Measurements from ENCODE around the gene PIP4K2C. TPM values are rescaled to one million over a fixed set of nuclear protein-coding genes. Genes with fewer than 3 reads are reported as not detected.
"Not testable (repeated sequence)": the region's sequence is repeated elsewhere in the genome, so short reads cannot be mapped to it uniquely, and the experiment has no call there.

Gene PIP4K2C
- total RNA-seq, 4 donors from 2014 or later = 22.7 to 30.7 (median 29.0) TPM

DNA sequence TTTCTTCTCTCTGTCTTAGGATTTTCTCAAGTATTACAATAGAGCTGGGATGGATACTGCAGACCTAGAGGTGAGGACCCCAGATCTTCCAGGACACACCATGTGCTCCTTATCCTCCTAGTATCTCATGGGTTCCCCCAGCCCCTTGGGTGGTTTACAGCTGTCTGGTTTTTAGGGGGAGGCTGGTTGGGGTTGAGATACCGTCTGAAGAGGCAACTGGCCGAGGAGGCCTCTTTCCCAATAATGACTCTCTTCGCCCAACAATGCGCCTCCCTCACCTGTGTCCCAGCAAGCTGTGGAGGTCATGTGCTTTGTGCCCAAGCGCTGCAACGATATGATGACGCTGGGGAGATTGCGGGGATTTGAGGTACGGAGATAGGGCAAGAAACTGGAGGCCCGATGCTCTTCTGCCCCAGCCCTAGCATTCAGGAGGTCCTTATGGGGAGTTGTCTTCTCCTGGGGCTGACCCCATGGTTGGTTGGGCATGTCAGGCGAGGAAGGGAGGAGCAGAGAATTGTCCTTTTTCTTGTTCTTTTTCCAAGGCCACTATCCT, 24.0 kb downstream of the PIP4K2C start:
- intact Hi-C loops (cut with DNase I) = no loop called here
- no peak for DNase-seq (ENCODE audit: extremely low spot score)
- no peaks in the 10 kb centered on the region for H3K9me3 ChIP-seq
- WGBS = 75% methylated on average over 11 of the region's 11 CpGs
- peaks cover 0 to 21% (median 0%) of the 10 kb centered on the region in 4 donors for H3K27me3 ChIP-seq
- H3K4me1 ChIP-seq = peaks cover 42 to 75% (median 68%) of the 10 kb centered on the region in 4 donors
- peak overlapping the region in 3 of 4 donors; percentile 95 to 99 (median 95) for H3K27ac ChIP-seq (replicated peaks in 1 of 4)
- H3K4me3 ChIP-seq = no peak overlapping the region
- TF ChIP-seq EP300 (IDR thresholded peaks at IDR 0.05) (no peak), POLR2AphosphoS5 (IDR thresholded peaks at IDR 0.05) (no peak)
- TF ChIP-seq, protein P1, sequence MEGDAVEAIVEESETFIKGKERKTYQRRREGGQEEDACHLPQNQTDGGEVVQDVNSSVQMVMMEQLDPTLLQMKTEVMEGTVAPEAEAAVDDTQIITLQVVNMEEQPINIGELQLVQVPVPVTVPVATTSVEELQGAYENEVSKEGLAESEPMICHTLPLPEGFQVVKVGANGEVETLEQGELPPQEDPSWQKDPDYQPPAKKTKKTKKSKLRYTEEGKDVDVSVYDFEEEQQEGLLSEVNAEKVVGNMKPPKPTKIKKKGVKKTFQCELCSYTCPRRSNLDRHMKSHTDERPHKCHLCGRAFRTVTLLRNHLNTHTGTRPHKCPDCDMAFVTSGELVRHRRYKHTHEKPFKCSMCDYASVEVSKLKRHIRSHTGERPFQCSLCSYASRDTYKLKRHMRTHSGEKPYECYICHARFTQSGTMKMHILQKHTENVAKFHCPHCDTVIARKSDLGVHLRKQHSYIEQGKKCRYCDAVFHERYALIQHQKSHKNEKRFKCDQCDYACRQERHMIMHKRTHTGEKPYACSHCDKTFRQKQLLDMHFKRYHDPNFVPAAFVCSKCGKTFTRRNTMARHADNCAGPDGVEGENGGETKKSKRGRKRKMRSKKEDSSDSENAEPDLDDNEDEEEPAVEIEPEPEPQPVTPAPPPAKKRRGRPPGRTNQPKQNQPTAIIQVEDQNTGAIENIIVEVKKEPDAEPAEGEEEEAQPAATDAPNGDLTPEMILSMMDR (IDR thresholded peaks at IDR 0.05) = no peak
- H3K36me3 ChIP-seq = peaks cover 9 to 47% (median 24%) of the 10 kb centered on the region in 4 donors

DNA sequence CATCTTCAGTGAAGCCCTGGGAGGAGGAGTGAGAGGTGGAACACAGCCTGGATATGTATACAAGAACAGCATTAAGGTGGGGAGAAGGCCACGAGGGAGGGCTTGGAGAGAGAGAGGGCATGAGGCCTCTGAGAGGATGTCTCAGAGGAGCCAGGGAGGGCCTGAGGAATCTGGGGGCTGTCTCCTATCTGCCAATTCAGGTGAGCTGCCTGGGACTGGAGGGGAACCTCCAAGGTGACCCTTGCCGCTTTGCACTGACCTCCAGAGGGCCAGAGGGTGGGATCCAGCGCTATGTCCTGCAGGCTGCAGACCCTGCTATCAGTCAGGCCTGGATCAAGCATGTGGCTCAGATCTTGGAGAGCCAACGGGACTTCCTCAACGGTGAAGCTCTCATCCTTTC, 24.6 kb downstream of the PIP4K2C start:
- Histone ChIP-seq H3K27me3 (peaks cover 0 to 27% (median 2%) of the 10 kb centered on the region in 4 donors), H3K27ac (replicated peaks in 1 of 4) (peak overlapping the region in 2 of 4 donors; percentile 40 to 95), H3K36me3 (peaks cover 9 to 47% (median 24%) of the 10 kb centered on the region in 4 donors), H3K9me3 (no peaks in the 10 kb centered on the region), H3K4me3 (no peak overlapping the region), H3K4me1 (peaks cover 39 to 75% (median 66%) of the 10 kb centered on the region in 4 donors)
- intact Hi-C loops (cut with DNase I) = no loop called here
- no peak for TF ChIP-seq POLR2A (IDR thresholded peaks at IDR 0.05; ENCODE audit: low read depth)
- no peak for TF ChIP-seq EP300 (IDR thresholded peaks at IDR 0.05)
- TF ChIP-seq, protein P1 (IDR thresholded peaks at IDR 0.05) = no peak
- no peak for DNase-seq (ENCODE audit: extremely low spot score)
- WGBS = 80% methylated on average over 5 of the region's 5 CpGs

DNA sequence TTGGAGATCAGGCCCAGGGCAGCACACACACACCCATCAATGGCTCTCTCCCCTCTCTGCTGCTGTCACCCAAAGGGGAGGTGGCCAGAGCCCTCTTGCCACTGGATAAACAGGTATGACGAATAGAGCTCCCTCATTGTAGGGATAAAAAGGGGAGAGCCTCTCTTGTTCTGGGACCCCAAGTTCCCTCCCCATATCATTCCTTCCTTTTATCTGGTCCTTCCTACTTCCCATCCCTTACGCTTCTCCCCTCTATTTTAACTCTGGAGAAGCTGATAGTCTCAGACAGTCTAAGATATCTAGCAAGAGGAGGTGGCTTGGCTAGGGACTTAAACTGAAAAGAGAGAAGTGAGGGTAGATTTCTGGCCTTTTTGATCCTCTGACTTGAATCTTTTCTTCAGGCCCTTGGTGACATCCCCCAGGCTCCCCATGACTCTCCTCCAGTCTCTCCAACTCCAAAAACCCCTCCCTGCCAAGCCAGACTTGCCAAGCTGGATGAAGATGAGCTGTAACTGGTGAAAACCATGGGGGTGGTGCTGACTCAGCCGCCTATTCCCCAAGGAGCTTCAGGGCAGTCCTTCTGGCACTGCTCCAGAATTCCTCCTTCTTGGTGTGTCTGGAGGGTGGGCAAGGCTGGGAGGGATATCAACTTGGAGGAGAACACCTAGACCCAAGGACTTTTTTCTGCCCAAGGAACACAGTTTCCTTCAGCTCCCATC, 25.6 kb downstream of the PIP4K2C start:
- H3K9me3 ChIP-seq = no peaks in the 10 kb centered on the region
- H3K36me3 ChIP-seq = peaks cover 9 to 47% (median 24%) of the 10 kb centered on the region in 4 donors
- H3K27ac ChIP-seq (replicated peaks in 1 of 4) = peak overlapping the region in 2 of 4 donors; percentile 37 to 40
- no peak for TF ChIP-seq EP300 (IDR thresholded peaks at IDR 0.05)
- TF ChIP-seq POLR2AphosphoS5 (IDR thresholded peaks at IDR 0.05) = no peak
- no peak for TF ChIP-seq POLR2A (IDR thresholded peaks at IDR 0.05; ENCODE audit: low read depth)
- TF ChIP-seq, protein P1 (IDR thresholded peaks at IDR 0.05) = no peak
- no peak overlapping the region for H3K4me3 ChIP-seq
- intact Hi-C loops (cut with DNase I) = no loop called here
- no peak for DNase-seq (ENCODE audit: extremely low spot score)
- WGBS = 66% methylated on average over 3 of the region's 3 CpGs
- H3K27me3 ChIP-seq = peaks cover 0 to 28% (median 3%) of the 10 kb centered on the region in 4 donors
- peaks cover 47 to 78% (median 67%) of the 10 kb centered on the region in 4 donors for H3K4me1 ChIP-seq

DNA sequence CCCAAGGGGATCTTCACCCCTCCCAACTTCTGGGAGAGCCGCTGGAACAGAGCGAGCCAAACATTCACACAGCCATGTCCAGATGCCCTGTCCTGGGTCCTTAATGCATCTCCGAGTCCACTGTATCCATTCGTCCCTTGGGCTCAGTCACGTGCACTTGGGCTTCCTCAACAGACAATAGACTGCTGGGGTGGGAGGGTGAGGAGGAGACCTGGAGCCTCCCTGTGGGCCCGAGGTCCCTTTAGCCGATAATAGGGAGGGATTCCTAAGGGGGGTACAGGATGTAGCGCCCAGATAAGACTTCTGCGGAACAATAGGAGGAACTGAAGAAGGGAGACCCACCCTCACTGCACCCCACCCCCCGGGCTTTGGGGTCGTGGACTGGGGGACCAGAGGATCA, 26.9 kb downstream of the PIP4K2C start:
- Histone ChIP-seq H3K4me3 (no peak overlapping the region), H3K36me3 (peaks cover 9 to 52% (median 24%) of the 10 kb centered on the region in 4 donors), H3K9me3 (no peaks in the 10 kb centered on the region), H3K27me3 (peaks cover 0 to 29% (median 4%) of the 10 kb centered on the region in 4 donors), H3K27ac (replicated peaks in 1 of 4) (no peak overlapping the region), H3K4me1 (peaks cover 42 to 71% (median 59%) of the 10 kb centered on the region in 4 donors)
- intact Hi-C loops (cut with DNase I) = no loop called here
- WGBS = 51% methylated on average over 8 of the region's 11 CpGs
- TF ChIP-seq POLR2A (IDR thresholded peaks at IDR 0.05; ENCODE audit: low read depth) (no peak), POLR2AphosphoS5 (IDR thresholded peaks at IDR 0.05) (no peak), EP300 (IDR thresholded peaks at IDR 0.05) (no peak)
- TF ChIP-seq, protein P1 (IDR thresholded peaks at IDR 0.05) = no peak
- no peak for DNase-seq (ENCODE audit: extremely low spot score)

DNA sequence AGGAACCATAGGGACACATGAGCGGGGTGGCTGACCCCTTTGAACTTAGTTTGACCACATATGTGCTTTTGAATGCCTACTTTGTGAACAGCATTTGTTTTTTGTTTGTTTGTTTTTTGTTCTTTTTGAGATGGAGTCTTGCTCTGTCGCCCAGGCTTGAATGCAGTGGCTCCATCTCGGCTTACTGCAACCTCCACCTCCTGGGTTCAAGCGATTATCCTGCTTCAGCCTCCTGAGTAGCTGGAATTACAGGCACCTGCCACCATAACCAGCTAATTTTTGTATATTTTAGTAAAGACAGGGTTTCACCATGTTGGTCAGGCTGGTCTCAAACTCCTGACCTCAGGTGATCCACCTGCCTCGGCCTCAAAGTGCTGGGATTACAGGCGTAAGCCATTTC, 27.4 kb downstream of the PIP4K2C start:
- not testable (repeated sequence) for DNase-seq (ENCODE audit: extremely low spot score)
- 98% methylated on average over 6 of the region's 6 CpGs for WGBS

More for the DNA sequence above, 27.4 kb downstream of the PIP4K2C start:
- Histone ChIP-seq H3K27me3 (peaks cover 0 to 29% (median 4%) of the 10 kb centered on the region in 4 donors), H3K36me3 (peaks cover 9 to 48% (median 24%) of the 10 kb centered on the region in 4 donors), H3K4me1 (peaks cover 37 to 66% (median 54%) of the 10 kb centered on the region in 4 donors)
- H3K27ac ChIP-seq (replicated peaks in 1 of 4); H3K9me3 ChIP-seq; H3K4me3 ChIP-seq; intact Hi-C loops (cut with DNase I): not testable (repeated sequence)

All from esophagus muscularis mucosa (tissue), 4 donors.